SH-SY5Y (cell line): Measurements from ENCODE around the gene GNAI1.

Experiments used
- GATA2 ChIP-seq: IDR thresholded peaks from 2 replicates; pipeline ENCODE4 v1.6.1; 2011; ENCODE audit warnings: mild to moderate bottlenecking, low read depth, low read length
- GATA3 ChIP-seq: IDR thresholded peaks from 2 replicates; pipeline ENCODE4 v1.6.1; 2011; ENCODE audit warnings: low read depth, mild to moderate bottlenecking, low read length, moderate library complexity

DNA sequence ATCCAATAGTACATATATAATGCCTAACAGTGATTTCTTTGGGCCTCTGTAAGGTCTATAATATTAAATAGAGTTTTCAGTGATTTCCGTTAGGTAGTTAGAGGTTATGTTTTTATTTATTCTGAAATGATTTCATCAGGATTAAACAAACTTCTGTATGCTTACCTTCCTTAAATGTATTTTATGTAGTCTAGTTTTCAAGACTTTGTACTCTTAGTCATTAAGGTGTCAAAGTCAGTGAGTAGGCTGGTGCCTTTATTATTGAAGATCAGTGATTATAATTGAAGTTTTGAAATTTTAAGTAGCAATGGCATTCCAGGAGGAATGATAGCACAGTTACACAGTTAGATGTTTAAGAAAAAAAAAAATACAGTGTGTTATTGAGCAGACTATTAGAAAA lies 20.7 kb downstream of the GNAI1 start:
- TF ChIP-seq GATA2 (no peak), GATA3 (no peak)
